Measurements from ENCODE around the gene CXCR5. TPM values are rescaled to one million over a fixed set of nuclear protein-coding genes. Genes with fewer than 3 reads are reported as not detected.

Gene CXCR5
- total RNA-seq, 2 donors from 2014 or later = 0.07 TPM; not detected in 1

DNA sequence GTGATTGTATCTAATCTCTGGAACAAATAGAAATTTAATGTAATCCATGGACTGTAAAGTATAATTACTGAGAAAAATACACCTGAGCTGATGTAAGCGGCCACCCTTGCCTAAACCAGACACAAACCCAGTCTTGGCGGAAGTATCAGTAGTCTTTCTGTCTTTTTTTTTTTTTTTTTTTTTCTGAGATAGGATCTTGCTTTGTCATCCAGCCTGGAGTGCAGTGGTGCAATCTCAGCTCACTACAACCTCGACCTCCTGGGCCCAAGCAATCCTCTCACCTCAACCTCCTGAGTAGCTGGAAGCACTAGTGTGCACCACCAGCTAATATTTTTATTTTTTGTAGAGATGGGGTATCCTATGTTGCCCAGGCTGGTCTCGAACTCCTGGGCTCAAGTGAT, 5.5 kb upstream of the CXCR5 start:
- peaks cover 1% of the 10 kb centered on the region for H3K27me3 Mint-ChIP-seq (ENCODE audit: insufficient read depth)
- H3K36me3 ChIP-seq (ENCODE audit: control insufficient read depth, insufficient read depth, low read length) = no peaks in the 10 kb centered on the region
- TF ChIP-seq CTCF (conservative IDR thresholded peaks at IDR 0.05) = no peak
- no peak overlapping the region for H3K27ac ChIP-seq (ENCODE audit: low read depth, low read length)
- 100% methylated on average over 2 to 3 of the region's 4 CpGs for WGBS, 2 experiments (ENCODE audit: insufficient coverage in 1 of 2, insufficient read length in 1 of 2)
- H3K4me3 Mint-ChIP-seq = no peak overlapping the region
- no peaks in the 10 kb centered on the region for H3K27me3 ChIP-seq (ENCODE audit: control insufficient read depth, insufficient read depth, low read length, poor library complexity, severe bottlenecking)
- no peak overlapping the region for H3K27ac Mint-ChIP-seq
- H3K9ac ChIP-seq (ENCODE audit: extremely low read depth, low read length, poor library complexity, severe bottlenecking) = no peak overlapping the region
- H3K9me3 Mint-ChIP-seq = no peaks in the 10 kb centered on the region
- DNase-seq = no peak
- no peaks in the 10 kb centered on the region for H3K4me1 Mint-ChIP-seq
- H3K4me1 ChIP-seq (ENCODE audit: control insufficient read depth, insufficient read depth, low read length) = no peaks in the 10 kb centered on the region
- H3K4me3 ChIP-seq (ENCODE audit: low read length) = no peak overlapping the region
- H3K9me3 ChIP-seq (ENCODE audit: control insufficient read depth, low read length) = no peaks in the 10 kb centered on the region
- no peaks in the 10 kb centered on the region for H3K36me3 Mint-ChIP-seq (ENCODE audit: low read depth)

DNA sequence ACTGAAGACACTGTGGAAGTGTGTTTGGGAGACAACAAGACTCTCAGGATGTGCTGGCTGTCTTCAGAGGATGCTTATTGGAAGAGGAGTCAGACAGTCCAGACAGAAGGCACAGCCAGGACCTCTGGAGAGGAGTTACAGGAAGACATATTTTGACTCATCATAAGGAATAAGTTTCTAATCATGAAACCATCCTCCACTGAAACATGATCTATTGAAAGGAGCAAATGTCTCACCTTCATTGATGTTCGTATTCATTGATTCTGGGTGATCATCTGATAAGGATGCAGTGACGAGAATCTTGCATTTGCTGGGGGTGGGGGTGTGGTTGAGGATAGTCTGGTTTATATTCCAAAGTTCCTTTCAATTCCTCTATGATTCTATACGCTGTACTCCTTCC, 2.5 kb upstream of the CXCR5 start:
- H3K36me3 ChIP-seq (ENCODE audit: control insufficient read depth, insufficient read depth, low read length) = no peaks in the 10 kb centered on the region
- no peak for DNase-seq
- H3K27me3 ChIP-seq (ENCODE audit: control insufficient read depth, insufficient read depth, low read length, poor library complexity, severe bottlenecking) = no peaks in the 10 kb centered on the region
- 97% methylated on average over 3 of the region's 3 CpGs; no CpG with 5 or more reads in 1 of the 2 experiments for WGBS, 2 experiments (ENCODE audit: insufficient coverage in 1 of 2, insufficient read length in 1 of 2)
- Mint-ChIP-seq H3K9me3 (no peaks in the 10 kb centered on the region), H3K27ac (no peak overlapping the region), H3K36me3 (ENCODE audit: low read depth) (no peaks in the 10 kb centered on the region), H3K4me3 (no peak overlapping the region), H3K27me3 (ENCODE audit: insufficient read depth) (peaks cover 12% of the 10 kb centered on the region), H3K4me1 (peaks cover 17% of the 10 kb centered on the region)
- no peak overlapping the region for H3K9ac ChIP-seq (ENCODE audit: extremely low read depth, low read length, poor library complexity, severe bottlenecking)
- no peaks in the 10 kb centered on the region for H3K4me1 ChIP-seq (ENCODE audit: control insufficient read depth, insufficient read depth, low read length)
- no peak for TF ChIP-seq CTCF (conservative IDR thresholded peaks at IDR 0.05)
- no peak overlapping the region for H3K27ac ChIP-seq (ENCODE audit: low read depth, low read length)
- no peaks in the 10 kb centered on the region for H3K9me3 ChIP-seq (ENCODE audit: control insufficient read depth, low read length)
- no peak overlapping the region for H3K4me3 ChIP-seq (ENCODE audit: low read length)

GRCh38 chr11:118882491-118882890, 1.2 kb upstream of the CXCR5 start:
- Mint-ChIP-seq H3K4me3 (no peak overlapping the region), H3K9me3 (no peaks in the 10 kb centered on the region), H3K4me1 (peaks cover 22% of the 10 kb centered on the region), H3K27ac (no peak overlapping the region), H3K36me3 (ENCODE audit: low read depth) (no peaks in the 10 kb centered on the region), H3K27me3 (ENCODE audit: insufficient read depth) (peaks cover 11% of the 10 kb centered on the region)
- H3K27ac ChIP-seq (ENCODE audit: low read depth, low read length) = no peak overlapping the region
- no peak overlapping the region for H3K9ac ChIP-seq (ENCODE audit: extremely low read depth, low read length, poor library complexity, severe bottlenecking)
- H3K4me3 ChIP-seq (ENCODE audit: low read length) = no peak overlapping the region
- no peaks in the 10 kb centered on the region for H3K36me3 ChIP-seq (ENCODE audit: control insufficient read depth, insufficient read depth, low read length)
- no peak for TF ChIP-seq CTCF (conservative IDR thresholded peaks at IDR 0.05)
- no peaks in the 10 kb centered on the region for H3K27me3 ChIP-seq (ENCODE audit: control insufficient read depth, insufficient read depth, low read length, poor library complexity, severe bottlenecking)
- 93 to 96% methylated on average over 5 of the region's 5 CpGs for WGBS, 2 experiments (ENCODE audit: insufficient coverage in 1 of 2, insufficient read length in 1 of 2)
- no peaks in the 10 kb centered on the region for H3K4me1 ChIP-seq (ENCODE audit: control insufficient read depth, insufficient read depth, low read length)
- no peaks in the 10 kb centered on the region for H3K9me3 ChIP-seq (ENCODE audit: control insufficient read depth, low read length)
- DNase-seq = no peak
